Neural cell (in vitro differentiated cells): ENCODE data around the gene BTBD9.

ENCODE experiments used
- EP300 ChIP-seq: fragments of 450-650 bp; conservative IDR thresholded peaks from 2 replicates; pipeline ENCODE4 v1.6.1; 2014; ENCODE audit warnings: antibody characterized with exemption, mild to moderate bottlenecking, moderate library complexity; ENCODE audit not compliant: poor library complexity, severe bottlenecking
- POLR2AphosphoS5 ChIP-seq: IDR thresholded peaks from 2 replicates; pipeline ENCODE4 v1.6.1; 2012
- TF ChIP-seq, protein P1 (sequence below): fragments of 450-650 bp; IDR thresholded peaks from 2 replicates; pipeline ENCODE4 v1.5.1; 2014; ENCODE audit warnings: antibody characterized with exemption, mild to moderate bottlenecking, moderate library complexity; ENCODE audit not compliant: poor library complexity, severe bottlenecking

DNA sequence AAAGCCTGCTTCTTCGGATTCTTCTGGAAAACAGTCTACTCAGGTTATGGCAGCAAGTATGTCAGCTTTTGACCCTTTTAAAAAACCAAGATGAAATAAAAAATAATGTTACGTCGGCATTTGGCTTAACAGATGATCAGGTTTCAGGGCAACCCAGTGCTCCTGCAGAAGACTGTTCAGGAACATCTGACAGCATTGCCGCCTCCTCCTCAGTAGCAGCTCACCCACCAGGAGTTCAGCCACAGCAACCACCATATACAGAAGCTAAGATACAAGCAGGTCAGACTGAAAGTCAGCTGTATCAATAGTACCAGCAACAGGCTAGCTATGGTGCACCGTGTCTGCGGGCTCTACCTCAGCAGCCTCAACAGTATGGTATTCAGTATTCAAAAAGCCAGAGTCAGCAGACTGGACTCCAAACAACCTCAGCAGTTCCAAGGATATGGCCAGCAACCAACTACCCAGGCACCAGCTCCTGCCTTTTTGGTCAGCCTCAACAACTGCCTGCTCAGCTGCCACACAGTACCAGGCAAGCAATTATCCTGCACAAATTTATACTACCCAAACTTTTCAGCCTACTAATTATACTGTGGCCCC lies 51.9 kb downstream of the BTBD9 start:
- TF ChIP-seq, protein P1, sequence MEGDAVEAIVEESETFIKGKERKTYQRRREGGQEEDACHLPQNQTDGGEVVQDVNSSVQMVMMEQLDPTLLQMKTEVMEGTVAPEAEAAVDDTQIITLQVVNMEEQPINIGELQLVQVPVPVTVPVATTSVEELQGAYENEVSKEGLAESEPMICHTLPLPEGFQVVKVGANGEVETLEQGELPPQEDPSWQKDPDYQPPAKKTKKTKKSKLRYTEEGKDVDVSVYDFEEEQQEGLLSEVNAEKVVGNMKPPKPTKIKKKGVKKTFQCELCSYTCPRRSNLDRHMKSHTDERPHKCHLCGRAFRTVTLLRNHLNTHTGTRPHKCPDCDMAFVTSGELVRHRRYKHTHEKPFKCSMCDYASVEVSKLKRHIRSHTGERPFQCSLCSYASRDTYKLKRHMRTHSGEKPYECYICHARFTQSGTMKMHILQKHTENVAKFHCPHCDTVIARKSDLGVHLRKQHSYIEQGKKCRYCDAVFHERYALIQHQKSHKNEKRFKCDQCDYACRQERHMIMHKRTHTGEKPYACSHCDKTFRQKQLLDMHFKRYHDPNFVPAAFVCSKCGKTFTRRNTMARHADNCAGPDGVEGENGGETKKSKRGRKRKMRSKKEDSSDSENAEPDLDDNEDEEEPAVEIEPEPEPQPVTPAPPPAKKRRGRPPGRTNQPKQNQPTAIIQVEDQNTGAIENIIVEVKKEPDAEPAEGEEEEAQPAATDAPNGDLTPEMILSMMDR: no peak
- TF ChIP-seq EP300: no peak
- TF ChIP-seq POLR2AphosphoS5: no peak
